Measurements from ENCODE around the gene NOPCHAP1.

GRCh38 chr12:104969343-104969742, 16.8 kb upstream of the NOPCHAP1 start:
- TF ChIP-seq CTCF (IDR thresholded peaks at IDR 0.05) = no peak
- no peak for TF ChIP-seq POLR2A (IDR thresholded peaks at IDR 0.05)
